Measurements from ENCODE around the gene COL8A1. TPM values are rescaled to one million over a fixed set of nuclear protein-coding genes. Genes with fewer than 3 reads are reported as not detected.
A peak's percentile ranks its signal among the peaks of the same experiment; 100 is the strongest.

The COL8A1 gene
- total RNA-seq, 1 donor from 2014 or later, result 3,403 TPM

- no peak overlapping the region for H3K4me3 Mint-ChIP-seq (ENCODE audit: unreplicated experiment)
- H3K27me3 Mint-ChIP-seq (ENCODE audit: unreplicated experiment), result no peaks in the 10 kb centered on the region
- TF ChIP-seq, protein P1, sequence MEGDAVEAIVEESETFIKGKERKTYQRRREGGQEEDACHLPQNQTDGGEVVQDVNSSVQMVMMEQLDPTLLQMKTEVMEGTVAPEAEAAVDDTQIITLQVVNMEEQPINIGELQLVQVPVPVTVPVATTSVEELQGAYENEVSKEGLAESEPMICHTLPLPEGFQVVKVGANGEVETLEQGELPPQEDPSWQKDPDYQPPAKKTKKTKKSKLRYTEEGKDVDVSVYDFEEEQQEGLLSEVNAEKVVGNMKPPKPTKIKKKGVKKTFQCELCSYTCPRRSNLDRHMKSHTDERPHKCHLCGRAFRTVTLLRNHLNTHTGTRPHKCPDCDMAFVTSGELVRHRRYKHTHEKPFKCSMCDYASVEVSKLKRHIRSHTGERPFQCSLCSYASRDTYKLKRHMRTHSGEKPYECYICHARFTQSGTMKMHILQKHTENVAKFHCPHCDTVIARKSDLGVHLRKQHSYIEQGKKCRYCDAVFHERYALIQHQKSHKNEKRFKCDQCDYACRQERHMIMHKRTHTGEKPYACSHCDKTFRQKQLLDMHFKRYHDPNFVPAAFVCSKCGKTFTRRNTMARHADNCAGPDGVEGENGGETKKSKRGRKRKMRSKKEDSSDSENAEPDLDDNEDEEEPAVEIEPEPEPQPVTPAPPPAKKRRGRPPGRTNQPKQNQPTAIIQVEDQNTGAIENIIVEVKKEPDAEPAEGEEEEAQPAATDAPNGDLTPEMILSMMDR (IDR thresholded peaks at IDR 0.05), result no peak
- peaks cover 88% of the 10 kb centered on the region for H3K4me1 Mint-ChIP-seq (ENCODE audit: unreplicated experiment)
- peaks cover 78% of the 10 kb centered on the region for H3K36me3 Mint-ChIP-seq (ENCODE audit: unreplicated experiment)
- no peak for DNase-seq (ENCODE audit: extremely low spot score, unreplicated experiment)
- peak overlapping the region; percentile 76 for H3K27ac Mint-ChIP-seq (ENCODE audit: unreplicated experiment)
- no peaks in the 10 kb centered on the region for H3K9me3 Mint-ChIP-seq (ENCODE audit: unreplicated experiment)
These were observed 45.1 kb downstream of the COL8A1 start for GRCh38 chr3:99683465-99683864.

GRCh38 chr3:99683876-99684275 is 45.5 kb downstream of the COL8A1 start:
- H3K27ac Mint-ChIP-seq (ENCODE audit: unreplicated experiment), result peak overlapping the region; percentile 76
- peaks cover 78% of the 10 kb centered on the region for H3K36me3 Mint-ChIP-seq (ENCODE audit: unreplicated experiment)
- DNase-seq (ENCODE audit: extremely low spot score, unreplicated experiment), result no peak
- H3K27me3 Mint-ChIP-seq (ENCODE audit: unreplicated experiment), result no peaks in the 10 kb centered on the region
- H3K4me3 Mint-ChIP-seq (ENCODE audit: unreplicated experiment), result no peak overlapping the region
- H3K4me1 Mint-ChIP-seq (ENCODE audit: unreplicated experiment), result peaks cover 88% of the 10 kb centered on the region
- TF ChIP-seq, protein P1 (IDR thresholded peaks at IDR 0.05), result no peak
- no peaks in the 10 kb centered on the region for H3K9me3 Mint-ChIP-seq (ENCODE audit: unreplicated experiment)

- H3K27ac Mint-ChIP-seq (ENCODE audit: unreplicated experiment), result peak overlapping the region; percentile 76
- no peak for DNase-seq (ENCODE audit: extremely low spot score, unreplicated experiment)
- H3K27me3 Mint-ChIP-seq (ENCODE audit: unreplicated experiment), result no peaks in the 10 kb centered on the region
- H3K4me1 Mint-ChIP-seq (ENCODE audit: unreplicated experiment), result peaks cover 88% of the 10 kb centered on the region
- H3K4me3 Mint-ChIP-seq (ENCODE audit: unreplicated experiment), result no peak overlapping the region
- peaks cover 75% of the 10 kb centered on the region for H3K36me3 Mint-ChIP-seq (ENCODE audit: unreplicated experiment)
- no peaks in the 10 kb centered on the region for H3K9me3 Mint-ChIP-seq (ENCODE audit: unreplicated experiment)
- TF ChIP-seq, protein P1 (IDR thresholded peaks at IDR 0.05), result no peak
These were observed 46.2 kb downstream of the COL8A1 start for GRCh38 chr3:99684644-99685043.

- no peak for DNase-seq (ENCODE audit: extremely low spot score, unreplicated experiment)
- no peaks in the 10 kb centered on the region for H3K9me3 Mint-ChIP-seq (ENCODE audit: unreplicated experiment)
- peaks cover 76% of the 10 kb centered on the region for H3K36me3 Mint-ChIP-seq (ENCODE audit: unreplicated experiment)
- TF ChIP-seq, protein P1 (IDR thresholded peaks at IDR 0.05), result no peak
- peak overlapping the region; percentile 76 for H3K27ac Mint-ChIP-seq (ENCODE audit: unreplicated experiment)
- H3K27me3 Mint-ChIP-seq (ENCODE audit: unreplicated experiment), result no peaks in the 10 kb centered on the region
- peak overlapping the region; percentile 11 for H3K4me3 Mint-ChIP-seq (ENCODE audit: unreplicated experiment)
- H3K4me1 Mint-ChIP-seq (ENCODE audit: unreplicated experiment), result peaks cover 91% of the 10 kb centered on the region
These were observed 48.1 kb downstream of the COL8A1 start for GRCh38 chr3:99686469-99686868.

- Mint-ChIP-seq H3K9me3 (ENCODE audit: unreplicated experiment) (no peaks in the 10 kb centered on the region), H3K4me3 (ENCODE audit: unreplicated experiment) (peak overlapping the region; percentile 11), H3K4me1 (ENCODE audit: unreplicated experiment) (peaks cover 90% of the 10 kb centered on the region), H3K27ac (ENCODE audit: unreplicated experiment) (peak overlapping the region; percentile 76), H3K27me3 (ENCODE audit: unreplicated experiment) (no peaks in the 10 kb centered on the region), H3K36me3 (ENCODE audit: unreplicated experiment) (peaks cover 75% of the 10 kb centered on the region)
- no peak for DNase-seq (ENCODE audit: extremely low spot score, unreplicated experiment)
- TF ChIP-seq, protein P1 (IDR thresholded peaks at IDR 0.05), result peak; percentile 66
These were observed 48.7 kb downstream of the COL8A1 start for GRCh38 chr3:99686955-99687612.
